Ectodermal cell (in vitro differentiated cells): ENCODE data around the gene SCAF1.

ENCODE experiments used
- H3K27ac ChIP-seq: 2 replicates; pipeline ENCODE4 v1.7.0; 2013; ENCODE audit warnings: mild to moderate bottlenecking, low read depth, low read length; ENCODE audit not compliant: insufficient read depth, poor library complexity, severe bottlenecking
- H3K27me3 ChIP-seq: 2 replicates; pipeline ENCODE4 v1.7.0; 2013; ENCODE audit warnings: mild to moderate bottlenecking, low read length; ENCODE audit not compliant: insufficient read depth, control insufficient read depth, poor library complexity, severe bottlenecking
- H3K36me3 ChIP-seq: one replicate; pipeline ENCODE4 v1.7.0; 2013; ENCODE audit warnings: low read length; ENCODE audit not compliant: control insufficient read depth, insufficient read depth
- H3K4me1 ChIP-seq: one replicate; pipeline ENCODE4 v1.7.0; 2013; ENCODE audit warnings: low read length; ENCODE audit not compliant: control insufficient read depth, insufficient read depth
- H3K4me3 ChIP-seq: 2 replicates; pipeline ENCODE4 v1.7.0; 2013; ENCODE audit warnings: low read depth, low read length, control low read depth; ENCODE audit not compliant: insufficient read depth
- H3K9me3 ChIP-seq: 2 replicates; pipeline ENCODE4 v1.7.0; 2013; ENCODE audit warnings: mild to moderate bottlenecking, low read length, moderate library complexity; ENCODE audit not compliant: control insufficient read depth
- WGBS, 2 experiments: methylation state at CpG; one replicate each; pipeline ENCODE4 v1.1.7; 2013; ENCODE audit warnings: missing lambda C conversion rate in 2 of 2; 5-methylcytosine and 5-hydroxymethylcytosine counted together

Gene SCAF1

DNA sequence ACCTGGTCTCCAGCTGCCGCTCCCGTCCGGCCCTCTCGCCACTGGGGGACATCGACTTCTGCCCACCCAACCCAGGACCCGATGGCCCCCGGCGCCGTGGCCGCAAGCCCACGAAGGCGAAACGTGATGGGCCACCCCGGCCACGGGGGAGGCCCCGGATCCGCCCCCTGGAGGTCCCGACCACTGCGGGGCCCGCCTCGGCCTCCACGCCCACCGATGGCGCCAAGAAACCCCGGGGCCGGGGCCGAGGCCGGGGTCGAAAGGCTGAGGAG, 44.4 kb upstream of the SCAF1 start:
- Histone ChIP-seq H3K27me3 (no peaks in the 10 kb centered on the region), H3K27ac (no peak overlapping the region), H3K36me3 (peaks cover 56% of the 10 kb centered on the region), H3K4me3 (no peak overlapping the region), H3K9me3 (no peaks in the 10 kb centered on the region), H3K4me1 (peaks cover 6% of the 10 kb centered on the region)
- WGBS, 2 experiments = 96% methylated on average over 29 of the region's 29 CpGs

DNA sequence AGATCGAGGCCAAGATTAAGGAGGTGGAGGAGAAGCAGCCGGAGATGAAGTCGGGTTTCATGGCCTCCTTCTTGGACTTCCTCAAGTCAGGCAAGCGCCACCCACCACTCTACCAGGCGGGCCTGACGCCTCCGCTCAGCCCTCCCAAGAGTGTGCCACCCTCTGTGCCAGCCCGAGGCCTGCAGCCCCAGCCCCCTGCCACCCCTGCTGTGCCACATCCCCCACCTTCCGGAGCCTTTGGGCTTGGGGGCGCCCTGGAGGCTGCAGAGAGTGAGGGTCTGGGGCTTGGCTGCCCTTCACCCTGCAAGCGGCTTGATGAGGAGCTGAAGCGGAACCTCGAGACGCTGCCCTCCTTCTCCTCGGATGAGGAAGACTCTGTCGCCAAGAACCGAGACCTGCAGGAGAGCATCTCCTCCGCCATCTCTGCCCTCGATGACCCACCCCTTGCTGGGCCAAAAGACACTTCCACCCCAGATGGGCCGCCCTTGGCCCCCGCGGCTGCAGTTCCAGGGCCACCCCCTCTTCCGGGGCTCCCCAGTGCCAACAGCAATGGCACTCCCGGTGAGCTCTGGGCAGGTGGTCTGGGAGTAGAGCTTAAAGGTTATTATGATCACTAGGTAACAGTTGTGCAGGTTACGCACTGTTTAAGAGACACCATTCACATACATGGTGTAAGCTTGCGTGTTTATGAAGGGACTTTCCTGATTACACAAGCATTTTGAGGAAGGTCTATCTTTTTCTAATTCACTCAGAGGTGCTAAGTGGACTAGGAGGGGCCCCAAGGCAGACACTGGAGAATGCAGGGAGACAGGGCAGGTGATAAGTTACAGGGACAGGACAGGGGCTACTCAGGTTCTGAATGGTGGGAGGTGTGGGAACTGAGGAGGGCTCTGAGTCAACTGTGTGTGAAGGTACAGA, 42.4 kb upstream of the SCAF1 start:
- Histone ChIP-seq H3K36me3 (peaks cover 59% of the 10 kb centered on the region), H3K4me1 (no peaks in the 10 kb centered on the region), H3K4me3 (no peak overlapping the region), H3K27me3 (no peaks in the 10 kb centered on the region), H3K9me3 (no peaks in the 10 kb centered on the region), H3K27ac (no peak overlapping the region)
- WGBS, 2 experiments = 97 to 98% methylated on average over 26 of the region's 26 CpGs

DNA sequence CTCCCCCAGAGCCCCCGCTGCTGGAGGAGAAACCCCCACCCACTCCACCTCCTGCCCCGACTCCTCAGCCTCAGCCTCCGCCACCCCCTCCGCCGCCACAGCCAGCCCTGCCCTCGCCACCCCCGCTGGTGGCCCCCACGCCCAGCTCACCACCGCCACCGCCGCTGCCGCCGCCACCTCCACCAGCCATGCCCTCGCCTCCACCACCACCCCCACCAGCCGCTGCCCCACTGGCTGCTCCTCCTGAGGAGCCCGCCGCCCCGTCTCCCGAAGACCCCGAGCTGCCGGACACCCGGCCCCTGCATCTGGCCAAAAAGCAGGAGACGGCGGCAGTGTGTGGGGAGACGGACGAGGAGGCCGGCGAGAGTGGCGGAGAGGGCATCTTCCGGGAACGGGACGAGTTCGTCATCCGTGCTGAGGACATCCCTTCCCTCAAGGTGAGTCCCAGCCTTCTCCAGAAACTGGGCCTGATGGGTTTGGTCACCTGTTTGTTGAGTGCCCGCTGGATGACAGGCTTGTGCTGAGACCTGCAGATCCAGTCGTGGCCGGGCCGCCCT, 40.4 kb upstream of the SCAF1 start:
- no peaks in the 10 kb centered on the region for H3K27me3 ChIP-seq
- no peaks in the 10 kb centered on the region for H3K4me1 ChIP-seq
- no peak overlapping the region for H3K4me3 ChIP-seq
- WGBS, 2 experiments = 93 to 94% methylated on average over 34 to 38 of the region's 38 CpGs
- peaks cover 48% of the 10 kb centered on the region for H3K36me3 ChIP-seq
- no peaks in the 10 kb centered on the region for H3K9me3 ChIP-seq
- no peak overlapping the region for H3K27ac ChIP-seq

DNA sequence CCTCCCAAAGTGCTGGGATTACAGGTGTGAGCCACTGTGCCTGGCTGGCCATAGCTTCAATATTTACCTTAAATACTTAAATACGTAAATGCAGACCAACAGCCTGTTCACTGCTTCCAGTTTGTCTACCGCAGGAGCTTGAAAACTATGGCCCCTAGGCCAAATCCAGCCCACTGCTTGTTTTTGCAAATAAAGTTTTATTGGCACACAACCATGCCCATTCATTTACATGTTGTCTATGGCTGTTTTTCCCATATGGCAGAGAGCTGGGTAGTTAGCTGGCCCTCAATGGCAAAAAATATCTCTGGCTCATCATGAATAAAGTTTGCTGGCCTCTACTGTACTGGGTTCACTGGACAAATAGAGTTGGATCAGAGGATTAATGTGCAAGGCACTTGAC, 39.2 kb upstream of the SCAF1 start:
- Histone ChIP-seq H3K36me3 (peaks cover 45% of the 10 kb centered on the region), H3K4me1 (no peaks in the 10 kb centered on the region), H3K4me3 (no peak overlapping the region), H3K27ac (no peak overlapping the region), H3K9me3 (no peaks in the 10 kb centered on the region), H3K27me3 (no peaks in the 10 kb centered on the region)
- WGBS, 2 experiments = 96 to 99% methylated on average over 2 of the region's 2 CpGs

DNA sequence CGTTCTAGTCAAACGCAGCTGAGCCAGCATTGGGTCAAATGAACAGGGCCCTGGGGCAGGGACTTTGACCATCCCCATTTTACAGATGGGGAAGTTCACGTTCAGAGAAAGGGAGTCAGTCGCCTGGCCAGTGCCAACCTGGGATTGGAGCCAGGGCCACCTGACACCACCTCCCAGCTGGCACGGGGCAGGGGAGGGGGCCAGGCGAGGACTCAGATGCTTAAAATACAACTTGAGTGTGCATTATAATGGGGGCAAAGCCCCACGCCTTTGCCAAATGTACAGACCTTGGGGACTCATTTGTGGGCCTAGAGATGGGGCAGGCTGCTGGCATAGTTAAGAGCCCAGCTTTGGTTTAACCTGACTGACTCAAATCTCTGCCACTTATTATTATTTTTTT, 36.4 kb upstream of the SCAF1 start:
- WGBS, 2 experiments = 96% methylated on average over 7 of the region's 7 CpGs
- peaks cover 36% of the 10 kb centered on the region for H3K36me3 ChIP-seq
- H3K27ac ChIP-seq = no peak overlapping the region
- no peaks in the 10 kb centered on the region for H3K4me1 ChIP-seq
- H3K9me3 ChIP-seq = no peaks in the 10 kb centered on the region
- H3K4me3 ChIP-seq = no peak overlapping the region
- H3K27me3 ChIP-seq = no peaks in the 10 kb centered on the region

DNA sequence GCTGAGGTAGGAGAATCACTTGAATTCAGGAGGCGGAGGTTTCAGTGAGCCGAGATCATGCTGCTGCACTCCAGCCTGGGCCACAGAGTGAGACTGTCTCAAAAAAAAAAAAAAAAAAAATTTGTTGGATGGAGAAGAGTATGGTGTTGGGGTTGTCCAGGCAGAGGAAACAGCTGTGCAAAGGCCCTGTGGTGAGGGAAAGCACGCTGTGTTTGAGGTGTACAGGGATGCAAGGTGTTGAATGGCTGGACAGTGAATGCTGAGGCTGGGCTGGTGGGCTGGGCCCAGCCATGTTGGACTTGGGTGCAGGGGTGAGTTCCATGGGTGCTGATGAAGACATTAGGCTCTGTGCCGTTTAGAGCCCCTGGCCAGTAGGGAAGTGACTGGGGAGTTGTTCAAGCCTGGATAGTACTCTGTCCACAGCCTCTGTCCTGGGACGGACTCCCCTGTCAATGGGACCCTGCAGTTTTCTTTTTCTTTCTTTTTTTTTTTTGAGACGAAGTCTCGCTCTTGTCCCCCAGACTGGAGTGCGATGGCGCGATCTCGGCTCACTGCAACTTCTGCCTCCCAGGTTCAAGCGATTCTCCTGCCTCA, 32.4 kb upstream of the SCAF1 start:
- Histone ChIP-seq H3K27ac (no peak overlapping the region), H3K4me1 (no peaks in the 10 kb centered on the region), H3K36me3 (peaks cover 19% of the 10 kb centered on the region), H3K27me3 (no peaks in the 10 kb centered on the region), H3K4me3 (no peak overlapping the region), H3K9me3 (no peaks in the 10 kb centered on the region)
- 93 to 94% methylated on average over 12 of the region's 12 CpGs for WGBS, 2 experiments

DNA sequence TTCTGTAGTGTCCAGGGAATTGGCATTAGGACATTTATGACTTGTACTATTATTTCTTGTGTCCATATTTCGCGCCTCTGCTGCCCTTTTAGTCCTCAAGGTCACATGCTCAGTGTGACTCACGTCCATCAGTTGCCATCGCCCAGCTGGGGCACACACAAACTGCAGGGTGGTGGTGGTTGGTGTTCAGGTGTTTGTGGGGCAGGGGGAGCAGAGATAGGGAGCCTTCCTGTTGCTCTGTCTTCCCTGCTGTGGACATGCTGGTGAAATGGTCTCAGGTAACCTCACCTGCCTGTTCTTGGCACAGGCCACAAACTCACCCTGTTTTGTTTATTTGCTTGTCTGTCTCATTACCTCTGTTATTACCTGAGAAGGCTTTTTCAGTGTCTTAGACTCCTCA, 28.6 kb upstream of the SCAF1 start:
- Histone ChIP-seq H3K9me3 (no peaks in the 10 kb centered on the region), H3K27me3 (no peaks in the 10 kb centered on the region), H3K4me3 (no peak overlapping the region), H3K36me3 (peaks cover 46% of the 10 kb centered on the region), H3K27ac (no peak overlapping the region), H3K4me1 (no peaks in the 10 kb centered on the region)
- WGBS, 2 experiments = 98 to 99% methylated on average over 4 of the region's 4 CpGs

DNA sequence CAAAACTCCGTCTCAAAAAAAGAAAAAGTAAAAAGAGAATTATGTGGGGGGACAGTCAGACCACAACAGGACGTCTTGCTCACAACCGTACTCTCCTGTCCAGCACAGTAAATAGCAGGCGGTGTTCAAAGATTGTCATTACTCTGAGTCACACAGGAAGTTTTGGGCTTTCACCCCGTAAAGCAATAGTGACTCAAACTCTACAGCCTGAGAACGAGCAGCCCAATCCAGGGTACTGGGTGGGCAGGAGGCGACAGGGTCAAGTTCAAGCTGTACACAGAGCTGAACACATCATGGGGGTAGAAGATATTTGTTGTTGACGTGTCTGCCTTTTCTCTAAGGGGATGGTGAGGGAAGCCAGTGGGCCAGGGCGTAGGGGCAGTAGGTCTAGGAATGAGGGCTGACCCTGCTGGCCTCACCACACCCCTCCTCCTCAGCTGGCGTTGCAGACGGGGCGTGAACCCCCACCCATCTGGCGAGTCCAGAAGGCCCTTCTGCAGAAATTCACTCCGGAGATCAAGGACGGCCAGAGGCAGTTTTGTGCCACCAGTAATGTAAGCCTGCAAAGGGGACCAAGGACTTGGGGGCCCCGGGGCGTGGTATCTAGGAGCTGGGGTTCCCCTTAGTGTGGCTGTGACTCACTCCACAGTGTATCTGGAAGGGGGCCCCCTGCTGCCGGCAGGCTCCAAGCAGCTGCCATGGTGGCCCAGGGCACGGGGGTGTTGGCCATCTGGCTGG, 27.7 kb upstream of the SCAF1 start:
- Histone ChIP-seq H3K36me3 (peaks cover 39% of the 10 kb centered on the region), H3K4me3 (no peak overlapping the region), H3K27ac (no peak overlapping the region), H3K4me1 (no peaks in the 10 kb centered on the region), H3K27me3 (no peaks in the 10 kb centered on the region), H3K9me3 (no peaks in the 10 kb centered on the region)
- WGBS, 2 experiments = 95 to 96% methylated on average over 19 of the region's 19 CpGs

DNA sequence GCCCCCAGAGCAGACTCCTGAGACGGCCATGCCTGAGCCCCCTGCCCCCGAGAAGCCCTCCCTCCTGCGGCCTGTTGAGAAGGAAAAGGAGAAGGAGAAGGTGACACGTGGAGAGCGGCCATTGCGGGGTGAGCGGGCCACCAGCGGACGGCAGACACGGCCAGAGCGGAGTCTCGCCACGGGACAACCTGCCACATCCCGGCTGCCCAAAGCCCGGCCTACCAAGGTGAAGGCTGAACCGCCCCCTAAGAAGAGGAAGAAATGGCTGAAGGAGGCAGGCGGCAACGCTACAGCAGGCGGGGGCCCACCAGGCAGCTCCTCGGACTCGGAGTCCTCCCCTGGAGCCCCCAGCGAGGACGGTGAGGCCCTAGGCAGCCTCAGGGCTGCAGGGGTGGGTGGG, 26.1 kb upstream of the SCAF1 start:
- H3K4me3 ChIP-seq = no peak overlapping the region
- H3K4me1 ChIP-seq = no peaks in the 10 kb centered on the region
- no peaks in the 10 kb centered on the region for H3K27me3 ChIP-seq
- H3K27ac ChIP-seq = no peak overlapping the region
- whole genome bisulfite sequencing, 2 experiments = 96 to 97% methylated on average over 23 of the region's 23 CpGs
- peaks cover 46% of the 10 kb centered on the region for H3K36me3 ChIP-seq
- H3K9me3 ChIP-seq = no peaks in the 10 kb centered on the region

DNA sequence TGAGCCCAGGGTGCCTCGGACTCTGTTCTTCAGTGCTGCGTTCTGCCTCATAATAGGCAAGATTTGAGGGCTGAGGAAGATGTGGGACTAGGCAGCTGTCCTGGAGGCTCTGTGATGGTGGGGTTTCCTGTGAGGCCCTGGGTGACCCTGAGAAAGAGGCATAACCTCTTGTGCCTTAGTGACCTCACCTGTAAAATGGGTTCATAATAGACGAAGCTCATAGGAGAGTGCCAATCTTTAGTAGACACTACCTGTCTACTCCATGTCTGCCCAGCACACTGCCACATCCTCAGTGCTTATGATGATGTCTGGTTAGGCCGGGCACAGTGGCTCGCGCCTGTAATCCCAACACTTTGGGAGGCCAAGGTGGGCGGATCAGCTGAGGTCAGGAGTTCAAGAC, 25.5 kb upstream of the SCAF1 start:
- H3K27me3 ChIP-seq = no peaks in the 10 kb centered on the region
- no peak overlapping the region for H3K27ac ChIP-seq
- WGBS, 2 experiments = 94 to 96% methylated on average over 7 of the region's 7 CpGs
- H3K36me3 ChIP-seq = peaks cover 49% of the 10 kb centered on the region
- no peaks in the 10 kb centered on the region for H3K4me1 ChIP-seq
- no peaks in the 10 kb centered on the region for H3K9me3 ChIP-seq
- H3K4me3 ChIP-seq = no peak overlapping the region
